ENCODE measurements around the gene CD44. TPM values are rescaled to one million over a fixed set of nuclear protein-coding genes. Genes with fewer than 3 reads are reported as not detected.

Gene CD44
- polyA plus RNA-seq, 3 donors = 8.8 to 11.2 (median 9.4) TPM

Other genes with a start within 250 kb of the CD44 start
- gene APIP, start 222.8 kb upstream of the CD44 start, polyA plus RNA-seq (ENCODE audit: insufficient read length in 3 of 3) = 10 to 100 TPM; 28.2 to 45.6 (median 41.6) TPM
- 10 to 100 TPM; 36.5 to 37.2 (median 37.2) TPM for gene PDHX, start 222.6 kb upstream of the CD44 start, polyA plus RNA-seq (ENCODE audit: insufficient read length in 3 of 3)